PC-3 (cell line): Measurements from ENCODE around the gene AKAP14. TPM values are rescaled to one million over a fixed set of nuclear protein-coding genes. Genes with fewer than 3 reads are reported as not detected.
"Not testable (repeated sequence)": the region's sequence is repeated elsewhere in the genome, so short reads cannot be mapped to it uniquely, and the experiment has no call there.

Experiments
- ATAC-seq: fragments of 200-7000 bp; cut with Tn5 transposase; 2 replicates; pipeline ENCODE4 v1.9.1; 2020; ENCODE audit warnings: mild to moderate bottlenecking, moderate library complexity
- BruUV-seq: library from RNA; stranded (reverse); fragments of 400-500 nt; replicated peaks from 2 replicates; lab custom pipeline; 2021; lab: Mats Ljungman, UMichigan
- CTCF ChIA-PET: fragments of 300-600 bp; sonication (Branson Sonifier 250); formaldehyde crosslinking; loops from one replicate; lab custom pipeline; 2022; ENCODE audit warnings: antibody characterized with exemption; lab: Charles Lee
- POLR2A ChIA-PET: fragments of 300-600 bp; sonication (Branson Sonifier 250); formaldehyde crosslinking; loops from one replicate; lab custom pipeline; 2022; ENCODE audit warnings: antibody characterized with exemption; ENCODE audit not compliant: unreplicated experiment; lab: Charles Lee
- DNase-seq: peaks from one replicate; pipeline ENCODE4 v3.0.0-alpha.2; 2015
- H2AFZ ChIP-seq: fragments of 300-600 bp; sonication (generic); 2 replicates; pipeline ENCODE4 v1.6.0; 2016; ENCODE audit warnings: antibody characterized with exemption, low read length
- H3F3A ChIP-seq: fragments of 300-600 bp; sonication (generic); one replicate; pipeline ENCODE4 v1.6.0; 2017; ENCODE audit warnings: antibody characterized with exemption, low read length, control low read depth, mild to moderate bottlenecking; ENCODE audit not compliant: unreplicated experiment
- H3K27ac ChIP-seq: fragments of 300-600 bp; sonication (generic); 2 replicates; pipeline ENCODE4 v1.5.1; 2016; ENCODE audit warnings: mild to moderate bottlenecking, low read length
- H3K27me3 ChIP-seq: fragments of 300-600 bp; sonication (generic); 2 replicates; pipeline ENCODE4 v1.6.1; 2016; ENCODE audit warnings: low read length, mixed read lengths
- H3K36me3 ChIP-seq: fragments of 300-600 bp; sonication (generic); 2 replicates; pipeline ENCODE4 v1.6.1; 2016; ENCODE audit warnings: low read depth, mixed run types, low read length, mixed read lengths
- H3K4me1 ChIP-seq: fragments of 300-600 bp; sonication (generic); 2 replicates; pipeline ENCODE4 v1.5.1; 2016; ENCODE audit warnings: low read length; ENCODE audit not compliant: insufficient read depth
- H3K4me2 ChIP-seq: fragments of 300-600 bp; sonication (generic); 2 replicates; pipeline ENCODE4 v1.6.0; 2016; ENCODE audit warnings: low read length
- H3K4me3 ChIP-seq: fragments of 300-600 bp; sonication (generic); 2 replicates; pipeline ENCODE4 v1.5.1; 2016; ENCODE audit warnings: mild to moderate bottlenecking, low read length, mixed read lengths
- H3K79me2 ChIP-seq: fragments of 300-600 bp; sonication (generic); 2 replicates; pipeline ENCODE4 v1.6.1; 2017; ENCODE audit warnings: low read length, mixed read lengths
- H3K9ac ChIP-seq: fragments of 300-600 bp; sonication (generic); 2 replicates; pipeline ENCODE4 v1.6.0; 2016; ENCODE audit warnings: mild to moderate bottlenecking, low read length
- H3K9me2 ChIP-seq: fragments of 300-600 bp; sonication (generic); replicated peaks from 2 replicates; pipeline ENCODE4 v1.6.1; 2016; ENCODE audit warnings: mixed run types, low read length, mixed read lengths
- H3K9me3 ChIP-seq: fragments of 300-600 bp; sonication (generic); 2 replicates; pipeline ENCODE4 v1.6.1; 2016; ENCODE audit warnings: low read length, mixed read lengths
- H4K20me1 ChIP-seq: fragments of 300-600 bp; sonication (generic); 2 replicates; pipeline ENCODE4 v1.6.1; 2016; ENCODE audit warnings: low read length, mixed read lengths
- EZH2 ChIP-seq: fragments of 300-600 bp; sonication (generic); IDR thresholded peaks from one replicate; pipeline ENCODE4 v1.6.1; 2017; ENCODE audit warnings: antibody characterized with exemption, mild to moderate bottlenecking, low read length; ENCODE audit not compliant: unreplicated experiment
- EZH2phosphoT487 ChIP-seq: fragments of 300-600 bp; sonication (generic); IDR thresholded peaks from 2 replicates; pipeline ENCODE4 v1.6.1; 2018; ENCODE audit warnings: mild to moderate bottlenecking, antibody characterized with exemption, low read length, borderline replicate concordance
- intact Hi-C: fragments of 100-400 bp; cut with micrococcal nuclease; formaldehyde crosslinking; loops from 2 replicates; pipeline ENCODE4 v1.9.0; 2023
- total RNA-seq: library from RNA; depleted of rRNA; stranded (reverse); fragments of >200 nt; gene quantifications from 2 replicates; pipeline ENCODE4 v1.2.3, GENCODE V29; 2014
- TF ChIP-seq, protein P1 (sequence below): fragments of 300-600 bp; sonication (generic); conservative IDR thresholded peaks from 2 replicates; pipeline ENCODE4 v1.5.1; 2017; ENCODE audit warnings: antibody characterized with exemption, low read depth, mild to moderate bottlenecking, low read length

Gene AKAP14
- total RNA-seq, 1 experiment from 2014 or later: not detected

DNA sequence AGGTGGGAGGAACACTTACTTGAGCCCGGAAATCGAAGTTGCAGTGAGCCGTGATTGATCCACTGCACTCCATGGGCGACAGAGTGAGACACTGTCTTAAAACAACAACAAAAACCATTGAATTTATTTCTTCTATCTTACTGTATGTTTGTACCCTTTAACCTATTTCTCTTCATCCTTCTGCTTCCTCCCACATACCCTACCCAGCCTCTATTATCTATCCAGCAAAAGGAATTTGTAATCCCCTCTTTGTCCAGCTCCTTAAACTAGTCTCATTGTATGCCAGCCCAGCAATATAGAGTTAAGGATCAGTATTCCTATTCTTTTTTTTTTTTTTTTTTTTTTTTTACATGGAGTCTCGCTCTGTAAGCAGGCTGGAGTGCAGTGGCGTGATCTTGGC, 49.8 kb downstream of the AKAP14 start:
- Histone ChIP-seq H3K4me1 (peaks cover 7% of the 10 kb centered on the region; the same call in 1 of the 2 replicates), H3K4me3 (no peak overlapping the region), H3K9ac (no peak overlapping the region), H3K9me2 (no peaks in the 10 kb centered on the region), H3K9me3 (no peaks in the 10 kb centered on the region), H3K27ac (no peak overlapping the region), H3F3A (no peaks in the 10 kb centered on the region), H3K79me2 (peaks cover 12% of the 10 kb centered on the region), H2AFZ (no peak overlapping the region), H3K4me2 (no peak overlapping the region), H4K20me1 (no peaks in the 10 kb centered on the region), H3K27me3 (no peaks in the 10 kb centered on the region), H3K36me3 (no peaks in the 10 kb centered on the region)
- DNase-seq (no peak), ATAC-seq (no peak)
- TF ChIP-seq EZH2 (no peak), EZH2phosphoT487 (no peak)
- TF ChIP-seq, protein P1, sequence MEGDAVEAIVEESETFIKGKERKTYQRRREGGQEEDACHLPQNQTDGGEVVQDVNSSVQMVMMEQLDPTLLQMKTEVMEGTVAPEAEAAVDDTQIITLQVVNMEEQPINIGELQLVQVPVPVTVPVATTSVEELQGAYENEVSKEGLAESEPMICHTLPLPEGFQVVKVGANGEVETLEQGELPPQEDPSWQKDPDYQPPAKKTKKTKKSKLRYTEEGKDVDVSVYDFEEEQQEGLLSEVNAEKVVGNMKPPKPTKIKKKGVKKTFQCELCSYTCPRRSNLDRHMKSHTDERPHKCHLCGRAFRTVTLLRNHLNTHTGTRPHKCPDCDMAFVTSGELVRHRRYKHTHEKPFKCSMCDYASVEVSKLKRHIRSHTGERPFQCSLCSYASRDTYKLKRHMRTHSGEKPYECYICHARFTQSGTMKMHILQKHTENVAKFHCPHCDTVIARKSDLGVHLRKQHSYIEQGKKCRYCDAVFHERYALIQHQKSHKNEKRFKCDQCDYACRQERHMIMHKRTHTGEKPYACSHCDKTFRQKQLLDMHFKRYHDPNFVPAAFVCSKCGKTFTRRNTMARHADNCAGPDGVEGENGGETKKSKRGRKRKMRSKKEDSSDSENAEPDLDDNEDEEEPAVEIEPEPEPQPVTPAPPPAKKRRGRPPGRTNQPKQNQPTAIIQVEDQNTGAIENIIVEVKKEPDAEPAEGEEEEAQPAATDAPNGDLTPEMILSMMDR: no peak
- POLR2A ChIA-PET: interaction anchor here (0.5 kb wide), 1 partner anchor 615 kb away, joined by 4 read pairs; the partner anchor contains the start of gene CUL4B
- CTCF ChIA-PET: no interaction called here
- intact Hi-C loops: no loop called here
- no TSS peak for BruUV-seq

- Histone ChIP-seq H3K27ac (no peak overlapping the region), H3K4me1 (no peaks in the 10 kb centered on the region), H3K79me2 (no peaks in the 10 kb centered on the region), H4K20me1 (no peaks in the 10 kb centered on the region), H3K4me3 (no peak overlapping the region), H3F3A (no peaks in the 10 kb centered on the region), H3K4me2 (no peak overlapping the region), H2AFZ (no peak overlapping the region), H3K36me3 (no peaks in the 10 kb centered on the region), H3K27me3 (peaks cover 3% of the 10 kb centered on the region), H3K9ac (no peak overlapping the region), H3K9me2 (no peaks in the 10 kb centered on the region), H3K9me3 (no peaks in the 10 kb centered on the region)
- no TSS peak for BruUV-seq
- POLR2A ChIA-PET: no interaction called here
- intact Hi-C loops: no loop called here
- ATAC-seq (no peak), DNase-seq (peak; percentile 7)
- CTCF ChIA-PET: interaction anchor here (0.6 kb wide), 1 partner anchor 37 kb away, joined by 5 read pairs; no protein-coding TSS in a partner anchor
- TF ChIP-seq EZH2: no peak
- TF ChIP-seq, protein P1: peak; percentile 56
Observed at GRCh38 chrX:119948381-119948780, 52.7 kb downstream of the AKAP14 start.

DNA sequence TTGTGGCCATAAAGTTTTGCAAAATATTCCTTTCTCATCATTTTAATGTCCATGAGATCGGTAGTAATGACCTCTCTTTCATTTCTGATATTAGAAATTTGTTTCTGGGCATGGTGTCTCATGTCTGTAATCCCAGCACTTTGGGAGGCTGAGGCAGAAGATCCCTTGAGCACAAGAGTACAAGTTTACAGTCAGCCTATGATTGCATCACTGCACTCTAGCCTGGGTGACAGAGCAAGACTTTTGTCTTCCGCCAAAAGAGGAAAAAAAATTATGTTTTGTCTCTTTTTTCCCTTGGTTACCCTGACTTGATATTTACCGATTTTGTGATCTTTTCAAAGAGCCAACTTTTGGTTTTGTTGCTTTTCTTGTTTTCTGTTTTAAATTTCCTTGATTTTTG, 58.7 kb downstream of the AKAP14 start:
- Histone ChIP-seq H3K36me3 (no peaks in the 10 kb centered on the region), H3F3A (no peaks in the 10 kb centered on the region), H3K4me3 (no peak overlapping the region), H3K4me1 (no peaks in the 10 kb centered on the region), H3K79me2 (no peaks in the 10 kb centered on the region), H2AFZ (no peak overlapping the region), H3K9me2 (no peaks in the 10 kb centered on the region), H3K9ac (no peak overlapping the region), H3K4me2 (no peak overlapping the region), H3K27me3 (peaks cover 18% of the 10 kb centered on the region), H3K27ac (no peak overlapping the region), H3K9me3 (no peaks in the 10 kb centered on the region), H4K20me1 (no peaks in the 10 kb centered on the region)
- no peak for DNase-seq
- no peak for ATAC-seq
- ChIA-PET POLR2A (no interaction called here), CTCF (no interaction called here)
- TF ChIP-seq EZH2: no peak
- TF ChIP-seq, protein P1: no peak
- no peak for TF ChIP-seq EZH2phosphoT487
- intact Hi-C loops: no loop called here
- no TSS peak for BruUV-seq

GRCh38 chrX:119955807-119956570, 60.3 kb downstream of the AKAP14 start:
- H3K9me3 ChIP-seq, DNase-seq, POLR2A ChIA-PET, H3K9ac ChIP-seq, H3F3A ChIP-seq, ATAC-seq, H3K4me2 ChIP-seq, H3K36me3 ChIP-seq, H2AFZ ChIP-seq, H3K9me2 ChIP-seq, H3K27ac ChIP-seq, H3K79me2 ChIP-seq, H3K4me3 ChIP-seq, H3K4me1 ChIP-seq, CTCF ChIA-PET, BruUV-seq, H4K20me1 ChIP-seq, intact Hi-C loops: not testable (repeated sequence)
- peaks cover 18% of the 10 kb centered on the region for H3K27me3 ChIP-seq
